Left ventricle myocardium inferior (tissue), 1 donor: ENCODE data around the gene C11orf24. TPM values are rescaled to one million over a fixed set of nuclear protein-coding genes. Genes with fewer than 3 reads are reported as not detected.

ENCODE experiments used
- DNase-seq: peaks from one replicate; pipeline ENCODE4 v3.0.0-alpha.2; 2020
- H3K27ac ChIP-seq: fragments of 200-600 bp; replicated peaks from 2 replicates; pipeline ENCODE4 v1.8.0; 2021
- H3K27me3 ChIP-seq: fragments of 200-600 bp; 2 replicates; pipeline ENCODE4 v1.8.0; 2021; ENCODE audit warnings: low read depth
- H3K36me3 ChIP-seq: fragments of 200-600 bp; 2 replicates; pipeline ENCODE4 v1.8.0; 2021
- H3K4me1 ChIP-seq: fragments of 200-600 bp; 2 replicates; pipeline ENCODE4 v1.8.0; 2021
- H3K4me3 ChIP-seq: fragments of 200-600 bp; 2 replicates; pipeline ENCODE4 v1.8.0; 2021; ENCODE audit warnings: mild to moderate bottlenecking, moderate library complexity
- H3K9me3 ChIP-seq: fragments of 200-600 bp; replicated peaks from 2 replicates; pipeline ENCODE4 v1.8.0; 2021
- intact Hi-C: fragments of 100-400 bp; cut with micrococcal nuclease; formaldehyde crosslinking; loops from one replicate; pipeline ENCODE4 v1.11.0; 2022
- total RNA-seq: library from RNA; stranded (reverse); fragmentation: NEBNext Ultra II Directional; extraction: Animal tissue kit (Norgen Biotek cat#: 25700); gene quantifications from one replicate; pipeline ENCODE4 v1.2.1, GENCODE V29; 2021
- TF ChIP-seq, protein P1 (sequence below): fragments of 200-600 bp; IDR thresholded peaks from 2 replicates; pipeline ENCODE4 v1.8.0; 2021; ENCODE audit warnings: antibody characterized with exemption, mild to moderate bottlenecking, borderline replicate concordance
- donor health status: DM: no; HTN: yes; CAD: no; lungs with severe emphysema.

The C11orf24 gene
- total RNA-seq, 1 donor from 2014 or later, result 28.6 TPM

- no peaks in the 10 kb centered on the region for H3K9me3 ChIP-seq
- no peak for DNase-seq
- TF ChIP-seq, protein P1, sequence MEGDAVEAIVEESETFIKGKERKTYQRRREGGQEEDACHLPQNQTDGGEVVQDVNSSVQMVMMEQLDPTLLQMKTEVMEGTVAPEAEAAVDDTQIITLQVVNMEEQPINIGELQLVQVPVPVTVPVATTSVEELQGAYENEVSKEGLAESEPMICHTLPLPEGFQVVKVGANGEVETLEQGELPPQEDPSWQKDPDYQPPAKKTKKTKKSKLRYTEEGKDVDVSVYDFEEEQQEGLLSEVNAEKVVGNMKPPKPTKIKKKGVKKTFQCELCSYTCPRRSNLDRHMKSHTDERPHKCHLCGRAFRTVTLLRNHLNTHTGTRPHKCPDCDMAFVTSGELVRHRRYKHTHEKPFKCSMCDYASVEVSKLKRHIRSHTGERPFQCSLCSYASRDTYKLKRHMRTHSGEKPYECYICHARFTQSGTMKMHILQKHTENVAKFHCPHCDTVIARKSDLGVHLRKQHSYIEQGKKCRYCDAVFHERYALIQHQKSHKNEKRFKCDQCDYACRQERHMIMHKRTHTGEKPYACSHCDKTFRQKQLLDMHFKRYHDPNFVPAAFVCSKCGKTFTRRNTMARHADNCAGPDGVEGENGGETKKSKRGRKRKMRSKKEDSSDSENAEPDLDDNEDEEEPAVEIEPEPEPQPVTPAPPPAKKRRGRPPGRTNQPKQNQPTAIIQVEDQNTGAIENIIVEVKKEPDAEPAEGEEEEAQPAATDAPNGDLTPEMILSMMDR, result no peak
- H3K4me1 ChIP-seq, result peaks cover 21% of the 10 kb centered on the region
- intact Hi-C loops, result loop anchor here (10.0 kb wide), 1 partner anchor 186 kb away; no protein-coding TSS in a partner anchor
- no peak overlapping the region for H3K27ac ChIP-seq
- H3K4me3 ChIP-seq, result no peak overlapping the region
- peaks cover 32% of the 10 kb centered on the region for H3K36me3 ChIP-seq
- no peaks in the 10 kb centered on the region for H3K27me3 ChIP-seq
Observed at GRCh38 chr11:68258363-68258765, 13.4 kb downstream of the C11orf24 start.

DNA sequence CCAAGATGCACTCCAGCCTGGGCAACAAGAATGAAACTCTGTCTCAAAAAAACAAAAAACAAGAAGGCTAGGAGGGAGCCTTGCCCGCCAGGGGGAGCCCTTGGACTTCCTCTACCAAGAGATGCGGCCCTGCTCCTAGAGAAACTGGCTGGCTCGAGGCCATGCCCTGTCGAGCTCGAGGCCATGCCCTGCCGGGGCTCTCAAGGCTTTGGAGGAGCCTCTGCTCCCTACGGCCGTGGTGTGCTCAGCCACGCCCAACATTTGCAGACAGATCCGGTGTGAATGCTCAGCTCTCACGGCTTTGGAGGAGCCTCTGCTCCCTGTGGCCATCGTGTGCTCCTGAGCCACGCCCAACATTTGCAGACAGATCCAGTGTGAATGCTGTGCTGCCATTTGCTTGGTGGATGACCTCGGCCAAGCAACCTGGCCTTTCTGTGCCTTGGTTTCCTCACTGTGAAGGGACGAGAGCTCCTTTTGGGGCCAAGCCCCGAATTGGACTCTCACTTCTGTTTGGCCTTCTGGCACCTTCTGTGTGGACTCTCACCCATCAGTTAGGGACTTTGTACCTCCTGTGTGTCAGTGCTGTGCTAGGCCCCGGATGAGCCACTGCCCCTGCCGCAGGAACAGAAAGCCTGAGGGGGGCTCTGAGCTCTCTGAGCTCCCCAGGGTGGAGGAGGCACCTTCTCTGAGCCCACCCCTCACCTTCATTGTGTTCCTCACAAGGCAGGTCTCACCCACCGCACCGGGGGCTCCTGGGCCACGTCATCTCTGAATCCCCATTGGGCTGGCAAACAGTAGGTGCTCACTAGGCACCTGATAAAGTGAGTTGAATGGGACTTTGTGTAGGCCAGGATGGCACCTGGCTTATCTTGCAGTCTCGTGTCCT is 14.1 kb downstream of the C11orf24 start:
- peak; percentile 97 for DNase-seq
- peaks cover 26% of the 10 kb centered on the region for H3K36me3 ChIP-seq
- no peaks in the 10 kb centered on the region for H3K27me3 ChIP-seq
- TF ChIP-seq, protein P1, result peak; percentile 90
- H3K27ac ChIP-seq, result peak overlapping the region; percentile 20
- H3K4me1 ChIP-seq, result peaks cover 21% of the 10 kb centered on the region
- H3K4me3 ChIP-seq, result peak overlapping the region; percentile 48
- no peaks in the 10 kb centered on the region for H3K9me3 ChIP-seq
- intact Hi-C loops, result loop anchor here (2.0 to 10.0 kb wide), 2 partner anchors 41 to 187 kb away; no protein-coding TSS in a partner anchor

GRCh38 chr11:68256331-68256741 is 15.4 kb downstream of the C11orf24 start:
- H3K4me1 ChIP-seq, result peaks cover 21% of the 10 kb centered on the region
- no peaks in the 10 kb centered on the region for H3K9me3 ChIP-seq
- DNase-seq, result peak; percentile 51
- intact Hi-C loops, result loop anchor here (2.0 to 10.0 kb wide), 2 partner anchors 42 to 188 kb away; no protein-coding TSS in a partner anchor
- no peaks in the 10 kb centered on the region for H3K27me3 ChIP-seq
- no peak overlapping the region for H3K4me3 ChIP-seq
- TF ChIP-seq, protein P1, result no peak
- peak overlapping the region; percentile 48 for H3K27ac ChIP-seq
- peaks cover 12% of the 10 kb centered on the region for H3K36me3 ChIP-seq

- Histone ChIP-seq H3K9me3 (no peaks in the 10 kb centered on the region), H3K4me1 (peaks cover 21% of the 10 kb centered on the region), H3K36me3 (peaks cover 4% of the 10 kb centered on the region), H3K4me3 (no peak overlapping the region), H3K27me3 (no peaks in the 10 kb centered on the region), H3K27ac (no peak overlapping the region)
- TF ChIP-seq, protein P1, result no peak
- intact Hi-C loops, result loop anchor here (10.0 kb wide), 1 partner anchor 189 kb away; no protein-coding TSS in a partner anchor
- DNase-seq, result no peak
Observed at GRCh38 chr11:68255526-68255925, 16.2 kb downstream of the C11orf24 start.

GRCh38 chr11:68254421-68254820 is 17.4 kb downstream of the C11orf24 start:
- H3K4me1 ChIP-seq, result peaks cover 21% of the 10 kb centered on the region
- H3K4me3 ChIP-seq, result no peak overlapping the region
- H3K36me3 ChIP-seq, result no peaks in the 10 kb centered on the region
- TF ChIP-seq, protein P1, result no peak
- intact Hi-C loops, result loop anchor here (10.0 kb wide), 1 partner anchor 190 kb away; no protein-coding TSS in a partner anchor
- no peak for DNase-seq
- no peak overlapping the region for H3K27ac ChIP-seq
- H3K27me3 ChIP-seq, result no peaks in the 10 kb centered on the region
- H3K9me3 ChIP-seq, result no peaks in the 10 kb centered on the region
